ENCODE measurements around the gene RHEBL1. TPM values are rescaled to one million over a fixed set of nuclear protein-coding genes. Genes with fewer than 3 reads are reported as not detected.

RHEBL1 gene
- total RNA-seq, 1 experiment from 2014 or later = 2.5 TPM

DNA sequence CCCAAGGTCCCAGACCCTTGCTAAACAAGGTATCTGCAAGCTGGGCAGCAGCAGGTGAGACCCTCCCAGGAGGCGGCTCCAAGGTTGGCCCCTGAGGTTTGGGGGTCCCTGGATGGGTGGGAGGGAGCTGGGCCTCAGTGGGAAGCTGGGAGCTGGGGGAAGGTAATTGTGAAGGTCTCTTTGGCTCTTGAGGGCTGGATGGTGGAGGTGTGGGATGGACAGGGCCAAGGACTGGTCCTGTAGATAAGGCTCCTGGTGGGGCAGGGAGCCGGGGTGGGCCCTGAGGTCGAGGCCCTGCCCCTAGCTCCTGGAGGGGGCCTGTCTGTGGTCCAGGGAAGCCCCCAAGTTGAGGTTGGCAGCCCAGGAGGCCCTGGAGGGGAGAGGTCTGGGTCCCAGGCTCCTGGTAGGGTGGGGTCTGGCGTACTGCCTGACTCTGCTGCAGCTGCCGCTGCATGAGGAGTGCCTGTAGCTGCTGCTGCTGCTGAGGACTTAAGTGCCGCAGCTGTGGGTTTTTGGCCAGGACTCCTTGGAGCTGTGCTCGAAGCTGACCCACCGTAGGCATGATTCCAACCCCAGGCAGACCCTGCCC lies 38.1 kb downstream of the RHEBL1 start:
- Histone ChIP-seq H3K4me1 (replicated peaks) (no peaks in the 10 kb centered on the region), H3K27me3 (replicated peaks) (no peaks in the 10 kb centered on the region), H3K4me3 (no peak overlapping the region), H3K36me3 (peaks cover 91% of the 10 kb centered on the region), H3K27ac (no peak overlapping the region), H3K9me3 (replicated peaks) (no peaks in the 10 kb centered on the region)
- DNase-seq (ENCODE audit: low read depth in 1 of 2, low spot score in 2 of 2) = peak in 1 of 2 experiments; percentile 32

DNA sequence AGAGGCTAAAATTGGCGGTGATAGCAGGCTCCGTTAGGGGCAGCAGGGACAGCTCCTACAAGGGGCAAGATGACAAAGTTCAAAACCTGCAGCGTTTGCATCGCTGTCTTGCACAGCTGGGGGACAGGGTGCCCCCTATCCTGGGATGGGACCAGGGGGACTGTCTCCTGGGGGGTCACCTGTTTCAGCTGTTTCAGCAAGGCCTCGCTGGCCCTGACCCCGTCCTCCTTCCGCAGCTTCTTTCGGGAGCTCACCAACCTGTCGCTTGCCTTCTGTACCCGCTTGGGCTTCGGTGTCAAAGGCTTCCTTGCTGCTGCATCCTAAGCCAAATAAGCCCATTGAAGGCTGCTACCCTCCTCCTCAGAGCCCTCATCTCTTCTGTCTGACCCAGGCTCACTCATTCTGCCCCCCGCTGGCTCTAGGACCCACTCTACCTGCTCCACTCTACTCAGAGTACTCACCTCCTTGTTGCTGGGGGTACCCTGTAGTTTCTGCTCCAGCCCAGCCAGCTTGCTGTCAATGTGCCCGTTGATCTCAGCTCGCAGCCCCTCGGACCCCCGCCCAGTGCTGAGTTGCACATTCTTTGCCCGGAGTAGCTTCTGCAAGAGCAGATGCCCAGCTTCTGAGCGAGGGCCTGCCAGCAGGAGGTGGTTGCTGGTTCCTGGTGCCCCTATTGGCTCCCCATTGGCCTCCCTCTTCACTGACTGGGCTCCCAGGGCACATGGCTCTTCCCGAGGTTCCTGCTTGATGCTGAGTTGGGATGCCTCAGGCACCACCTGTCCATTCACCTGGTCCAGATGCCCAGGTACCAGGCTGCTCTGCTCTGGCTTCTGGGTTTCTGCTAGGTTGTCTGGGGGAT lies 38.8 kb downstream of the RHEBL1 start:
- H3K36me3 ChIP-seq = peaks cover 93% of the 10 kb centered on the region

DNA sequence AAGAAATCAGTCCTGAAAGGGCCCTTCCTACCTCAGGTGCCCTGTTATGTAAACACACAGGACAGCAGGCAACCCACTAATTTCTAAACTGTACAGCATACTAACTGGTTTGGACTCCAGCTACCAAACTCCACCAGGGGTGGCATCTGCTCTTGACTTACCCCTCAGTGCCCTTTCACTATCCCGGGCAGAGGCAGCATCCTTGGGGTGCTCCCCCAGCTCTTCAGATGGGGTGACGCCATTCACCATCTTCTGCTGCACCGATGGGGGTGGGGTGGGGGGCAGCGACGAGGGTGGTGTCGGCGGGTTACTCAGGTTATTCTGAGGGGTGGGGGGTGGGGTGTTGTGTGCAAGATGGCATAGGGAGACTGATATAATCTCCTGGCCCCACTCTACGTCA lies 39.7 kb downstream of the RHEBL1 start:
- Histone ChIP-seq H3K27me3 (replicated peaks) (no peaks in the 10 kb centered on the region), H3K27ac (no peak overlapping the region), H3K36me3 (peaks cover 93% of the 10 kb centered on the region), H3K4me1 (replicated peaks) (no peaks in the 10 kb centered on the region), H3K4me3 (no peak overlapping the region), H3K9me3 (replicated peaks) (no peaks in the 10 kb centered on the region)
- DNase-seq (ENCODE audit: low read depth in 1 of 2, low spot score in 2 of 2) = no peak

More for the DNA sequence above, 38.8 kb downstream of the RHEBL1 start:
- Histone ChIP-seq H3K27ac (no peak overlapping the region), H3K9me3 (replicated peaks) (no peaks in the 10 kb centered on the region), H3K4me1 (replicated peaks) (no peaks in the 10 kb centered on the region), H3K4me3 (no peak overlapping the region), H3K27me3 (replicated peaks) (no peaks in the 10 kb centered on the region)
- DNase-seq (ENCODE audit: low read depth in 1 of 2, low spot score in 2 of 2) = peak in 1 of 2 experiments; percentile 39

DNA sequence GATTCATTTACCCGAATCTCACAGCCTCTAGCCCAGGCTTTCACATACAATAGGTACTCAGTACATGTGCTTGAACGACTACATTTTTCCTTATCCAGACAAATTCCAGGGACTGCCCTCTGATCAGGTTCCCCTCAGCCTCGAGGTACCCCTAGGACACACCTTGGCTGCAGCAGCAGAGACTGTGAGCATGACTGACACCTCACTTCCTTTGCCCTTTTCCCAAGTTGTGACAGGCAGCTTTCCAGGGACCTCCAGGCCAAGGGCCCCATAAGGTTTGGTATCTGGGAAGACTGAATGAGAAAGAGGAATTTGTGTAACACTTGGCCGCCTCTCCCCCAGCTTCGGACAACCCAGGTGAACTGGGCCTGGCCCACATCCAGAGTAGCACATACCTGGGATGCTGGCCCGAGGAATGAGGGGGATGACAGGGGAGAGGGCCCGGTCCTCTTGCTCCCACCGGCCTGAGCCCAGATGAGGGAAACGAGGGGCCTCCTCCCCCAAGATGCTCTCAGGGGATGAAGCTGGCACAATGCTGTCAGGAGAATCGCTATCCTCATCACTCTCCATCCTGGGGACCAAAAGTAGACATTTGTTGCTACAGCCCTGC lies 41.0 kb downstream of the RHEBL1 start:
- Histone ChIP-seq H3K27ac (no peak overlapping the region), H3K4me1 (replicated peaks) (no peaks in the 10 kb centered on the region), H3K9me3 (replicated peaks) (no peaks in the 10 kb centered on the region), H3K4me3 (no peak overlapping the region), H3K36me3 (peaks cover 93% of the 10 kb centered on the region), H3K27me3 (replicated peaks) (no peaks in the 10 kb centered on the region)
- DNase-seq (ENCODE audit: low read depth in 1 of 2, low spot score in 2 of 2) = no peak

DNA sequence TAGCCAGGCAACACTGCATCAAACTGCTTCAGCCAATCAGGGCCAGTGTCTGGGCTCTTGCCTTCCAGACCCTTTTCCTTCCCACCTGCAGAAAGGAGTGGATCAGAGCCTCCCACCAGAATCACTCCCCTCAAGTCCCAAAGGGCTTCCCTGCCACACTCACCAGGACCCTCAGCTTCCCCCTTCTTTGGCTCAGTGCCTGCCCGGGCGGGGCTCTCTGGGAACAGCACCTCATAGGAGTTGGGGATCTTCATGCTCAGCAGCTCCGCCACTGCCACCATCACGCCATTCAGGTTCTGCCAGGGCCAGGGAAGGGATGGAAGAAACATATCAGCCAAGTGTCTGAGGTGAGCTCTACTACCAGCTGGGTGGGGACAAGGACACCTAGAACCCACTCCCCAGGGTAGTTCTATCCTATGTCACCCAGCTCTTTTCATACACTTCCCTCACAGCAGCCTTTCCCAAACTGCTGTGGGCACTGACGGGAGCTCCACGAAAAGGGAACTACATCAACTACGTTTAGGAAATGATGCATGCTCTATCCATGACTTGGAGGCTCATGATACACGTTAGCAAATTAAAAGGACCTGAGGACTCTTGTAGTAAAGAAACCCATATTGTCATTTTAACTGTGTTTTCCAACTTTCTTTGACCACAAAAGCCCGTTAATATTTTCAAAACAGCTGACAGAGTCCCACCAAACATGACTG lies 41.8 kb downstream of the RHEBL1 start:
- no peak overlapping the region for H3K4me3 ChIP-seq
- no peaks in the 10 kb centered on the region for H3K4me1 ChIP-seq (replicated peaks)
- no peaks in the 10 kb centered on the region for H3K27me3 ChIP-seq (replicated peaks)
- DNase-seq (ENCODE audit: low read depth in 1 of 2, low spot score in 2 of 2) = no peak
- no peak overlapping the region for H3K27ac ChIP-seq
- H3K9me3 ChIP-seq (replicated peaks) = no peaks in the 10 kb centered on the region
- H3K36me3 ChIP-seq = peaks cover 92% of the 10 kb centered on the region

DNA sequence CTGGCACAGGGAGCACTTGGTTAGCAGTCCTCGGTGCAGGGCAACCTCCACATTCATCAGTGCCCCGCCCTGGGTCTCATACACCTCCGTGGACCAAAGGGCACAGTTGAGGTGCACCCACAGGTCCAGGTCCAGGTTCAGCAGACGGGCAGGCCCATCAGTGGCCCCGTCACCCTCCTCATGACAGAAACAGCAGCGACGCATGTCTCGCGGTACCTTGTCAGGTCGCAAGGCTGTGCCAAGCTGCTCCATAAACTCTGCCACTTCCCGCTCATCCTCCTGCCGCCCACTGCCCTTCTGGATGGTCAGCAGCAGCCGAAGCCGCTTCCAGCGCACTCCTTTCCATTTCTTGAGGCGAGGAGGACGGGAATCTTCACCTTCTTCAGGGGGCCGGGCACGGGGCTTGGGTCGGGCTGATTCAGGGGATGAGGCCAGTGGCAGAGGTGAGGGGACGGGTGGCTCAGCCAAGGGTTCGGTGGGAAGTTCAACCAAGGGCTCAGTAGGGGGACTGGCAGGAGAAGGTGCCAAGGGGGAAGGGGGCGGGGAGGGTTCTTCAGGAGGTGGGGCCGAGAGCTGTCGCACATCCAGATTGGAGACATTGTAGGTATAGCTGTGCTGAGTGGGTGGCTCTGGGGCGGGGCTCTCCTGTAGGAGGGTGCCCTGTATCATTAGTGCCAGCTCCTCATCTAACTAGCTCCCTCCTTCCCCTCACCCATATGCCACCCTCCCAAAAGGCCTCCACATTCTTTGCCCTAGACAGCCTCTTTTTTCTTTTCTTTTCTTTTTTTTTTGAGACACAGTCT lies 42.9 kb downstream of the RHEBL1 start:
- Histone ChIP-seq H3K4me3 (no peak overlapping the region), H3K9me3 (replicated peaks) (no peaks in the 10 kb centered on the region), H3K36me3 (peaks cover 92% of the 10 kb centered on the region), H3K27me3 (replicated peaks) (no peaks in the 10 kb centered on the region), H3K4me1 (replicated peaks) (no peaks in the 10 kb centered on the region), H3K27ac (no peak overlapping the region)
- DNase-seq (ENCODE audit: low read depth in 1 of 2, low spot score in 2 of 2) = no peak

DNA sequence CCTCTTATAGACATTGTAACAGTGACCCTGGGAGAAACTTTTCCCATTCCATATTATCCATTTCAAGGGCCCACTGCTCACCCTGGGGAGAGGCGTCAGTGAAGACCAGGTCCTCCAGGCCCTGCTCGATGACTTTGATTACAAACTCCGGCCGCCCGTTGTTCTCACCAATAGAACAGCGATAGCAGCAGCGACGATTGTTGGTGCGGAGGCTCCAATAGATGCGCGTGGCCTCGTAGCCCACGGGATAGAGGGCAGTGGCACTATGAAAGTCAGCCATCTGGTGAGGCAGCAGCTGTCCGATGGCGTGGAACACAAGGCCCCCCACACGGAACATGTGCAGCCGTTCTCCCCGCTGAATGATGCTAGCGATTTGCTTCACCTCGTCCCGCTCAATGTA lies 43.7 kb downstream of the RHEBL1 start:
- Histone ChIP-seq H3K27me3 (replicated peaks) (no peaks in the 10 kb centered on the region), H3K27ac (no peak overlapping the region), H3K36me3 (peaks cover 91% of the 10 kb centered on the region), H3K4me3 (no peak overlapping the region), H3K4me1 (replicated peaks) (no peaks in the 10 kb centered on the region), H3K9me3 (replicated peaks) (no peaks in the 10 kb centered on the region)
- no peak for DNase-seq (ENCODE audit: low read depth in 1 of 2, low spot score in 2 of 2)

DNA sequence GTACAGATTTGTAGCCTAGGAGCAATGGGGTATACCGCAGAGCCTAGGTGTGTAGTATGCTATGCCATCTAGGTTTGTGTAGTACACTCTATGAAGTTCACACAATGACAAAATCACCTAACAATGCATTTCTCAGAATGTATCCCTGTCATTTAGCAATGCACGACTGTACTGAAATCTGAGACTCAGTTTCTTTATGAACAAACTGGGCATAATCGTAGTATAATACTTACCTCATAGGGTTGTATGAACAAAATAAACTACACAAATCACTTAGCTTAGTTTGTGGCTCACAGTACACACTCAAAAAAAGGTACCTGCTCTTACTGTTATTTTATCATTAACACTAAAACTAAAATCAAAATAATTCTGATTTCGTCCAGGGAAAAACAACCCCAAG lies 44.3 kb downstream of the RHEBL1 start:
- Histone ChIP-seq H3K4me3 (no peak overlapping the region), H3K36me3 (peaks cover 85% of the 10 kb centered on the region), H3K9me3 (replicated peaks) (no peaks in the 10 kb centered on the region), H3K27me3 (replicated peaks) (no peaks in the 10 kb centered on the region), H3K27ac (no peak overlapping the region), H3K4me1 (replicated peaks) (no peaks in the 10 kb centered on the region)
- no peak for DNase-seq (ENCODE audit: low read depth in 1 of 2, low spot score in 2 of 2)

DNA sequence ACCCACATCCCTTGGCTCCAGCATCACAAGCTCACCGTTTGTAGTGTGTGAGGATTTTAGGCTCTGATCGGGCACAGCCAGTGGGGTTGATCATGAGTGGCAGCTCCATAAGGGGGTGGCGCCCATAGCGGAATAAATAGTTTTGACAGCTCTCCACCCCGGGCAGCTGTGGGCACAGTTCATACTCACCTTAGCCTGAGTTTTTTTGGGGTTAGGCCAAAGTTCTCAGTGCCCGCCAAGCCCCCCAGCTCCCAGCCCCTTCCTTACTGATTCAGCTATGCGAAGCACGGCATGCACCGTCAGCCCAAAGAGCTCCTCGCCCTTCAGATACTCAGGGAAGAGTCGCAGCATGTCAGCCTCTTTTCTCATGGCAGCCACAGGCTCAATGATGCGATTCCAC lies 45.2 kb downstream of the RHEBL1 start:
- no peak for DNase-seq (ENCODE audit: low read depth in 1 of 2, low spot score in 2 of 2)

DNA sequence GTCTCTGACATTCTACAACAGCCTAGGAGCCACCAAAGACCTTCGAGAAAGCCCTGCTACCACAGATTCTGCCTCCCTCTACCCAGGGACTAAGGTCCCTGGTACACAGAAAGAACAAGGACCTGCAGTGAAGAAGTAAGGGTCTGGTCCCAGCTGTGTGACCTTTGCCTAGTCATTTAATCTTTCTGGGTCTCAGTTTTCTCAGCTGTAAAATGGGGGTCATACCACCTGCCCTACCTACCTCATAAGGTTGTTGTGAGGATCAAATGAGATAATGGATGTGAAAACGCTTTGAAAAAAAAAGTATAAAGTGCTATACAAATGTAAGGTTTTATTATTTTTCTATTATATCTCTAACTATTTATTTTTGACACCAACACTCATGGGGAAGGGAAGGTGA lies 46.0 kb downstream of the RHEBL1 start:
- no peaks in the 10 kb centered on the region for H3K4me1 ChIP-seq (replicated peaks)
- no peak overlapping the region for H3K27ac ChIP-seq
- peaks cover 71% of the 10 kb centered on the region for H3K36me3 ChIP-seq
- H3K27me3 ChIP-seq (replicated peaks) = no peaks in the 10 kb centered on the region
- H3K9me3 ChIP-seq (replicated peaks) = no peaks in the 10 kb centered on the region
- no peak overlapping the region for H3K4me3 ChIP-seq
- DNase-seq (ENCODE audit: low read depth in 1 of 2, low spot score in 2 of 2) = no peak

More for the DNA sequence above, 45.2 kb downstream of the RHEBL1 start:
- H3K4me3 ChIP-seq = no peak overlapping the region
- H3K36me3 ChIP-seq = peaks cover 78% of the 10 kb centered on the region
- no peaks in the 10 kb centered on the region for H3K27me3 ChIP-seq (replicated peaks)
- no peak overlapping the region for H3K27ac ChIP-seq
- H3K9me3 ChIP-seq (replicated peaks) = no peaks in the 10 kb centered on the region
- H3K4me1 ChIP-seq (replicated peaks) = no peaks in the 10 kb centered on the region

DNA sequence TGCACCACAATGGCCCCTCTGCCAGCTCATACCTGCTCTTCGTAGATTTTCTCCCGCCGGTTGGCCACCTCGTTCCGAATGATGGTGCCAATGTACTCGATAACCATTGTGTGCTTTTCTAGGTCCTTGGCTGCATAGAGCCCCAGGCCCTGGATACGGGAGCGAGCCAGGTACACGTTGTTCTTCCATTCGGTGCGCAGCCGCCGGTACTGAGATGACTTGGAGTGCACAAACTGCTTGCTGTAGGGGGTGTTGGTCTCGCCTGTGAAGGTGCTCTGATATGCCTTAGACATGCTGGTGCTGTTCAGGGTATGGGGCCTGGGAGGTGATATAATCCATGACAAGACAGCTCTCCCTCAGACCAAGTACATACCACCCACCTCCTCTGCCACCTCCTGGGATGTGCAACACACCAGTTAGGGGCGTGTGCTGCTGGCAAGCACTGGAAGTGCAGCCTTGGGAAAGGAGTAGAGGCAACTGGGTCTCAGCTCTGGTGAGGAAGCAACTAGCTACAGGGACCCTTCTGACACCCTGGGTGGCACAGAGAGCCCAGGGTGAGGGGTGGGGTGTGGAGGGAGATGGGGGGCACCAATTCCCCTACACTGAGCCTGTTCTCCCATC lies 47.1 kb downstream of the RHEBL1 start:
- H3K4me3 ChIP-seq = no peak overlapping the region
- H3K36me3 ChIP-seq = peaks cover 63% of the 10 kb centered on the region
- no peak for DNase-seq (ENCODE audit: low read depth in 1 of 2, low spot score in 2 of 2)

DNA sequence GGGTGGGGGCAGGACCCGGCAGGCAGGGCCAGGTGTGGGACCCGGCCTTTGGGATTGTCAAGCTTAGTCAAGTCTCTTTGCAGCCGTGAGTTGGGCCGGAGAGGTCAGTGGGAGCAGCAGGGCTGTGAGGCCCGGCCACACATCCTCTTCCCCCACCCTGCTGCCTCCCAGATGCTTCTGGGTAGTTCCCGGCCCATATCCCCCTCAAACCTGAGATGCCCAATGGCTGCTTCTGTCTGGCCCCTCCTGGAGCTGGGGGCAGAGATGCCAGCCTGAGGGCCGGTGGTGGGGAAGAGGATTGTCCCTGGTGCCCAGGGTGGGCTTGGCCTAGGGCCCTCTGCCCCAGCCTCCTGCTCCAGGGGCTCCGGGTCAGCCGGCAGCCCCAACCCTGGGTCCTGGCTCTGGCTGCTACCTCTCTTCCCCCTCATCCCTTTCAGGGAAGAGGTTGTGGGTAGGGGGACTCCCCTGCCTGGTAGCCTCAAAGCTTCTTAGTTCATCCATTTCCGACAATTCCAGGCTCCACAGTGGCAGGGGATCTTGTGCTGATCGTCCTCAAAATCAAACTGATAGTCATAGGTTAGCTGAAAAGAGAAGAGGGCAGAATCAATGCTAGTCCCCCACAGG lies 48.4 kb downstream of the RHEBL1 start:
- no peaks in the 10 kb centered on the region for H3K27me3 ChIP-seq (replicated peaks)
- H3K27ac ChIP-seq = no peak overlapping the region
- peaks cover 8% of the 10 kb centered on the region for H3K4me1 ChIP-seq (replicated peaks)
- peaks cover 58% of the 10 kb centered on the region for H3K36me3 ChIP-seq
- H3K4me3 ChIP-seq = no peak overlapping the region
- DNase-seq (ENCODE audit: low read depth in 1 of 2, low spot score in 2 of 2) = no peak
- no peaks in the 10 kb centered on the region for H3K9me3 ChIP-seq (replicated peaks)

More for the DNA sequence above, 47.1 kb downstream of the RHEBL1 start:
- Histone ChIP-seq H3K27me3 (replicated peaks) (no peaks in the 10 kb centered on the region), H3K27ac (no peak overlapping the region), H3K9me3 (replicated peaks) (no peaks in the 10 kb centered on the region), H3K4me1 (replicated peaks) (peaks cover 2% of the 10 kb centered on the region)
